Myocyte (in vitro differentiated cells): Measurements from ENCODE around the gene CLCA1. TPM values are rescaled to one million over a fixed set of nuclear protein-coding genes. Genes with fewer than 3 reads are reported as not detected.

Experiments
- DNase-seq: peaks from one replicate; pipeline ENCODE4 v3.0.0-alpha.2; 2012; ENCODE audit warnings: low read depth
- total RNA-seq: library from RNA; depleted of rRNA; stranded (reverse); fragments of >200 nt; gene quantifications from 2 replicates; pipeline ENCODE4 v1.2.3, GENCODE V29; 2014

The CLCA1 gene
- total RNA-seq, 1 donor from 2014 or later = not detected

GRCh38 chr1:86548839-86549238 is 80.1 kb downstream of the CLCA1 start:
- DNase-seq = no peak

Other genes starting within 250 kb of the CLCA1 start
- 14.7 and 18.5 TPM in 2 replicates for gene ODF2L, start 72.6 kb upstream of the CLCA1 start, total RNA-seq
- 0.62 and 0.83 TPM in 2 replicates for gene CLCA2, start 44.8 kb upstream of the CLCA1 start, total RNA-seq
- not detected in 2 replicates for gene CLCA4, start 78.2 kb downstream of the CLCA1 start, total RNA-seq
- 70.2 and 77.9 TPM in 2 replicates for gene SH3GLB1, start 235.6 kb downstream of the CLCA1 start, total RNA-seq